ENCODE measurements around the gene ZNF564. TPM values are rescaled to one million over a fixed set of nuclear protein-coding genes. Genes with fewer than 3 reads are reported as not detected.

Gene ZNF564
- total and polyA plus RNA-seq, 2 of the 13 experiments (the other 11 are each of a cell fraction or from before 2014, with no cell fraction given), result 2.3 to 11.1 TPM

GRCh38 chr19:12495002-12495802 lies 56.1 kb downstream of the ZNF564 start (continued):
- TF ChIP-seq ZNF275 (CRISPR knock-in tag; IDR thresholded peaks at IDR 0.05; ENCODE audit: borderline replicate concordance), result 0 out of 2 replicates have a peak, but pooled peaks have one; percentile 69
- TF ChIP-seq MXD4 (CRISPR knock-in tag; IDR thresholded peaks at IDR 0.05), result peak; percentile 82; the same call in 1 of the 2 replicates
- no peak for TF ChIP-seq NONO (IDR thresholded peaks at IDR 0.05)
- peak; percentile 94 for TF ChIP-seq NONO (CRISPR knock-in tag; conservative IDR thresholded peaks at IDR 0.05)
- no peak for TF ChIP-seq AFF4 (CRISPR knock-in tag; IDR thresholded peaks at IDR 0.05)
- no peak for TF ChIP-seq NPAS2 (CRISPR knock-in tag; IDR thresholded peaks at IDR 0.05; ENCODE audit: borderline replicate concordance)
- peak; percentile 91 for TF ChIP-seq ELF1 (CRISPR knock-in tag; IDR thresholded peaks at IDR 0.05)
- TF ChIP-seq ZFP36L2 (CRISPR knock-in tag; IDR thresholded peaks at IDR 0.05), result no peak
- TF ChIP-seq CENPX (CRISPR knock-in tag; IDR thresholded peaks at IDR 0.05), result no peak
- no peak for TF ChIP-seq MTERF4 (CRISPR knock-in tag; IDR thresholded peaks at IDR 0.05)
- peak; percentile 91 for TF ChIP-seq RFXANK (CRISPR knock-in tag; IDR thresholded peaks at IDR 0.05)
- peak; percentile 74 for TF ChIP-seq ZNF543 (CRISPR knock-in tag; IDR thresholded peaks at IDR 0.05)
- peak; percentile 62; the same call in 1 of the 2 replicates for TF ChIP-seq ZNF350 (CRISPR knock-in tag; IDR thresholded peaks at IDR 0.05; ENCODE audit: borderline replicate concordance, low read depth)
- peak; percentile 80; the same call in 1 of the 2 replicates for TF ChIP-seq TMF1 (CRISPR knock-in tag; IDR thresholded peaks at IDR 0.05; ENCODE audit: low read depth)
- TF ChIP-seq ZNF362 (CRISPR knock-in tag; IDR thresholded peaks at IDR 0.05; ENCODE audit: borderline replicate concordance), result peak; percentile 63; the same call in 1 of the 2 replicates
- peak; percentile 66; the same call in 1 of the 2 replicates for TF ChIP-seq ZNF225 (CRISPR knock-in tag; IDR thresholded peaks at IDR 0.05)
- TF ChIP-seq ZNF557 (CRISPR knock-in tag; IDR thresholded peaks at IDR 0.05), result no peak
- TF ChIP-seq MTF1 (CRISPR knock-in tag; IDR thresholded peaks at IDR 0.05), result no peak
- no peak for TF ChIP-seq TRIM24 (CRISPR knock-in tag; IDR thresholded peaks at IDR 0.05)
- no peak for TF ChIP-seq LRRFIP1 (CRISPR knock-in tag; conservative IDR thresholded peaks at IDR 0.05)
